Ishikawa (cell line): ENCODE measurements around the gene NDUFB1.

Source experiments
- CEBPB ChIP-seq: IDR thresholded peaks from 2 replicates; pipeline ENCODE4 v1.6.1; 2012
- CREB1 ChIP-seq: IDR thresholded peaks from 2 replicates; pipeline ENCODE4 v1.6.1; 2012; ENCODE audit warnings: low read depth
- EGR1 ChIP-seq: IDR thresholded peaks from 2 replicates; pipeline ENCODE4 v1.6.1; 2012
- EP300 ChIP-seq: IDR thresholded peaks from 2 replicates; pipeline ENCODE4 v1.6.1; 2012; ENCODE audit warnings: borderline replicate concordance
- FOXM1 ChIP-seq: IDR thresholded peaks from 2 replicates; pipeline ENCODE4 v1.6.1; 2012; ENCODE audit warnings: low read depth, borderline replicate concordance
- NFIC ChIP-seq: IDR thresholded peaks from 2 replicates; pipeline ENCODE4 v1.6.1; 2012
- RAD21 ChIP-seq: IDR thresholded peaks from 2 replicates; pipeline ENCODE4 v1.6.1; 2012; ENCODE audit warnings: low read depth
- REST ChIP-seq: IDR thresholded peaks from 2 replicates; pipeline ENCODE4 v1.6.1; 2012; ENCODE audit warnings: low read depth, mild to moderate bottlenecking
- TAF1 ChIP-seq: IDR thresholded peaks from 2 replicates; pipeline ENCODE4 v1.6.1; 2012; ENCODE audit warnings: low read depth, mild to moderate bottlenecking
- TCF12 ChIP-seq: IDR thresholded peaks from 2 replicates; pipeline ENCODE4 v1.6.1; 2012; ENCODE audit warnings: low read depth
- TEAD4 ChIP-seq: IDR thresholded peaks from 2 replicates; pipeline ENCODE4 v1.6.1; 2012
- USF1 ChIP-seq: IDR thresholded peaks from 2 replicates; pipeline ENCODE4 v1.6.1; 2012
- YY1 ChIP-seq: IDR thresholded peaks from 2 replicates; pipeline ENCODE4 v1.6.1; 2012; ENCODE audit warnings: low read depth
- ZBTB7A ChIP-seq: IDR thresholded peaks from 2 replicates; pipeline ENCODE4 v1.6.1; 2012; ENCODE audit warnings: low read depth
- TF ChIP-seq, protein P1 (sequence below): IDR thresholded peaks from 2 replicates; pipeline ENCODE4 v1.6.1; 2012

Gene NDUFB1

DNA sequence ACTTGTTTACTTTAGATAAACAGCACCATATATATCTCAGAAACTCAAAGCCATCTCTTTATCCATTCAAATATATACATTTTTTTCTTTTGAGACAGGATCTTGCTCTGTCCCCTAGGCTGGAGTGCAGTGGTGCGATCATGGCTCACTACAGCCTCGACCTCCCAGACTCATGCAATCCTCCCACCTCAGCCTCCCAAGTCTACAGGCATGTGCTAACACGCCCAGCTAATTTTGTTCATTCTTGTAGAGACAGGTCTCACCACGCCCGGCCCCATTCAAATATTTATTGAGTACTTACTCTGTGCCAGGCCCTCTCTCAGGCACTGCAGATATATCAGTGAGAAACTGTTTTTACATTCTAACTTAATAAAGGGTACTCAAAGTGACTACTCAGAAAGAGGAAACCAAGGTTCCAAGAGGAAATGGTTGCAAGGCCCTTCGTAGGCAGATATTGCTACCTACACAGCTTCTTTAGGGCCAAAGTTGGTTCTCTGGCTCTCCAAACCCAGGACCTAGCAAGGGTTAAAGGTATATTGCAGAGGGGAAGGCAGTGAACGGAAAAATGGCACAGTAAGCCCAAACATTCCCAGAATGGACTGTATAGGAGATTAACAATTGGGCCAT, 18.0 kb downstream of the NDUFB1 start:
- no peak for TF ChIP-seq EP300

GRCh38 chr14:92099802-92100201, 21.7 kb downstream of the NDUFB1 start:
- TF ChIP-seq TAF1 = no peak
- no peak for TF ChIP-seq USF1
- no peak for TF ChIP-seq TCF12
- no peak for TF ChIP-seq TEAD4
- no peak for TF ChIP-seq EP300
- no peak for TF ChIP-seq CREB1
- TF ChIP-seq FOXM1 = no peak

DNA sequence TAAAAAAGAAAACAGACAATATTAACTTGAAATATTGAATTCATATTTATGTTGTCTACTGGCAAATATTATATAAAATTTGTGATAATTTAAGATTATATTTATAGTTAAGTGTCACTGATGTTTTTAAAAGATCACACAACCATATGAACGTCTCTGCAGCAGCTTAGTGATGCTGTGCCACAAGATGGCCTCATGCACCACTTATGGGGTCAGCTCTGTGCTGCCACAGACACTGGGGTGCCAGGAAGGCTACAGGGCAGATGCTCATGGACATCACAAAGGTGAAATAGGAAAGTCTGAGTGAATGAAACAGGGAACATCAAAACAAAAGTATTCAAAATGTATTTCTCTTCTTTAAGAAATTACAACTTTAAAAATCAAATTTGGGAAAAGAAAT, 28.2 kb downstream of the NDUFB1 start:
- no peak for TF ChIP-seq RAD21
- no peak for TF ChIP-seq REST
- no peak for TF ChIP-seq TEAD4
- TF ChIP-seq USF1 = no peak
- no peak for TF ChIP-seq TCF12
- TF ChIP-seq YY1 = no peak
- TF ChIP-seq, protein P1, sequence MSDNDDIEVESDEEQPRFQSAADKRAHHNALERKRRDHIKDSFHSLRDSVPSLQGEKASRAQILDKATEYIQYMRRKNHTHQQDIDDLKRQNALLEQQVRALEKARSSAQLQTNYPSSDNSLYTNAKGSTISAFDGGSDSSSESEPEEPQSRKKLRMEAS = no peak
- TF ChIP-seq CEBPB = no peak
- TF ChIP-seq EGR1 = no peak
- no peak for TF ChIP-seq EP300
- no peak for TF ChIP-seq ZBTB7A
- TF ChIP-seq NFIC = no peak
- TF ChIP-seq CREB1 = no peak
- no peak for TF ChIP-seq TAF1
- TF ChIP-seq FOXM1 = no peak

- no peak for TF ChIP-seq TCF12
- no peak for TF ChIP-seq RAD21
- no peak for TF ChIP-seq CEBPB
- no peak for TF ChIP-seq ZBTB7A
- no peak for TF ChIP-seq CREB1
- no peak for TF ChIP-seq TAF1
- TF ChIP-seq REST = no peak
- no peak for TF ChIP-seq YY1
- no peak for TF ChIP-seq EP300
- TF ChIP-seq, protein P1 = no peak
- no peak for TF ChIP-seq EGR1
- TF ChIP-seq FOXM1 = no peak
- no peak for TF ChIP-seq NFIC
Observed at GRCh38 chr14:92088494-92088893, 33.0 kb downstream of the NDUFB1 start.

DNA sequence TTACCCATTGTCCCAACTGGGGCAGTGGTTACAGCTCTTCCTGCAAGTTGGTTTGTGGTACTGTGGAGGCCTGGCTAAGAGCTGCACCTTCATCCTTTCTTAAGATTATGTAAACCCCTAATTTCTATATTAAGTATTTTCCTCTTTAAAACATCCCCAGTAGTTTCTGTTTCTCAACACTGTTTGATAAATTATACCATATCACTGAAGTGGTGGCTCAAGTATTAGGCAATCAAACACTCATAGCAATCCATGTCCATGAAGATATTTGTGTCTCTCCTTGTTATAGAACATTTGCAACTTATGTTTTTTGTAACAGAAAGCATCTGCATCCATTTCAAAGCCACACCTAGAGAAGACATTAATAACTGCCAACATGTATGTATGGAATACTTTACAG, 47.0 kb downstream of the NDUFB1 start:
- TF ChIP-seq EGR1 (no peak), YY1 (no peak), CEBPB (no peak), FOXM1 (no peak), USF1 (no peak), RAD21 (no peak), TCF12 (no peak), TAF1 (no peak), ZBTB7A (no peak), NFIC (no peak), EP300 (no peak)
- TF ChIP-seq, protein P1 = no peak
